CD1c-positive myeloid dendritic cell (primary cell): ENCODE results near the gene VRTN.
"Not testable (repeated sequence)": the region's sequence is repeated elsewhere in the genome, so short reads cannot be mapped to it uniquely, and the experiment has no call there.

Experiments used
- DNase-seq: peaks from one replicate; pipeline ENCODE4 v3.0.0-alpha.2; 2016; ENCODE audit errors: extremely low spot score

VRTN gene

GRCh38 chr14:74349757-74350156 is 1.5 kb downstream of the VRTN start:
- no peak for DNase-seq

DNA sequence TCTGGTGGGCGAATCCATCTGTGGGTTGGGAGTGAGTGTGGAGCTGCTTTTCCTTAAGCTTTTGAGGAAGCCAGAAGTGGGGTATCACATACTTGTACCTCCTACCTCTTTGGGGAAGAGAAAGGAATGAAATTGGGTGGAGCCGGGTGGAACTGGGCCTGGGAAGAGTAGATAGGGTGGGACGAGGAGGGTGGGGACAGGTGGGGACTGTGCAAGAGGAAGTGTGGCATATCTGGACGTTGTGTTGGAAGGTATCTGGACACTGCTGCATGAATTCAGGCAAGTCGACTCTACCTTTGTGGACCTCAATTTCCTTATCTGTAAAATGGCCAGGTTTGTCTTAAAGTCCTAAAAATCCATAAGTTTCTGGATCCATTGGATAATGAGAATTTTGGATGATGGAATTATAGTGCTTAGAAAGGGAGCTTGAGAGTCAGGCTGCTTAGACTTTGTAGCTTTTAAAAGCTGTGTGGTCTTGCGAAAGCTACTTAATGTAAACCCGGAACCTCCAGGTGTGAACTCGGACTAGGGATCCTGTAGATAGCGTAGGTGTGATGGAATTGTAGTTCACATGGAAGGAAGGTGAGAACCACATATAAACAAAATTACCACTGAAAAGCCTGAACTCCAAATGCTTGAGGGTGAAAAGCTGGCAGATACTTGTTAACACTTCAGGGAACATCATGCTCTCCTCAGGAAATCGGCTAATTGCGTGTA is 2.1 kb downstream of the VRTN start:
- DNase-seq: no peak

DNA sequence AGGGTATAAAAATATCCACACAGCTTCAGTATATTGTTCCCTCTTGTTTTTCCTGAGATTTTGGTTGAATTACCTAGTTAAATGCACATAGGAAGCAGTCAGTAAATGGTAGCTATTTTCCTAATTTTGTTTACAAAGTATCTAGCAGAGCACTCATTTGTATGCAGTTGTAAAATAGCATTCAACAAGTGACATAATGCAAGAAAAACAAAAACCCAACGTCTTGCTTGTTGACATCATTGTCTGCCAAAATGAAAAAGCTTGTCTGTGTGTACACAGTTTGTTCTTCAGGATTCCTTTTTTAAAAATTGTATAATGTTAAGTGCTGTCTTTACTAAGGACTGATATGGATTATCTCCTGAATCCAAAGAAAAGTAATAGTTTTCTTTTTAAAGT is 2.7 kb downstream of the VRTN start:
- DNase-seq: no peak

DNA sequence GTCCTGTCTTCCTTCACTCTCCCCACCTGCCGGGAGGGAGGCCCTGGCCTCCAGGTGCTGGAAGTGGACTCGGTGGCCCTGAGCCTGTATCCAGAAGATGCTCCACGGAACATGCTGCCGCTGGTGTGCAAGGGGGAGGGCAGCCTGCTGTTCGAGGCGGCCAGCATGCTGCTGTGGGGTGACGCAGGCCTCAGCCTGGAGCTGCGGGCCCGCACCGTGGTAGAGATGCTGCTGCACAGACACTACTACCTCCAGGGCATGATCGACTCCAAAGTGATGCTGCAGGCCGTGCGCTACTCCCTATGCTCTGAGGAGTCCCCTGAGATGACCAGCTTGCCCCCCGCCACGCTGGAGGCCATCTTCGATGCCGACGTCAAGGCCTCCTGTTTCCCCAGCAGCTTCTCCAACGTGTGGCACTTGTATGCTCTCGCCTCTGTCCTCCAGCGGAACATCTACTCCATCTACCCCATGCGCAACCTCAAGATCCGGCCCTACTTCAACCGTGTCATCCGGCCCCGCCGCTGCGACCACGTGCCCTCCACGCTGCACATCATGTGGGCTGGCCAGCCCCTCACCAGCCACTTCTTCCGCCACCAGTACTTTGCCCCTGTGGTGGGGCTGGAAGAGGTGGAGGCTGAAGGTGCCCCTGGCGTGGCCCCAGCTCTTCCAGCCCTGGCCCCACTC is 8.8 kb downstream of the VRTN start:
- DNase-seq: no peak

GRCh38 chr14:74357585-74357984 is 9.3 kb downstream of the VRTN start:
- no peak for DNase-seq

DNA sequence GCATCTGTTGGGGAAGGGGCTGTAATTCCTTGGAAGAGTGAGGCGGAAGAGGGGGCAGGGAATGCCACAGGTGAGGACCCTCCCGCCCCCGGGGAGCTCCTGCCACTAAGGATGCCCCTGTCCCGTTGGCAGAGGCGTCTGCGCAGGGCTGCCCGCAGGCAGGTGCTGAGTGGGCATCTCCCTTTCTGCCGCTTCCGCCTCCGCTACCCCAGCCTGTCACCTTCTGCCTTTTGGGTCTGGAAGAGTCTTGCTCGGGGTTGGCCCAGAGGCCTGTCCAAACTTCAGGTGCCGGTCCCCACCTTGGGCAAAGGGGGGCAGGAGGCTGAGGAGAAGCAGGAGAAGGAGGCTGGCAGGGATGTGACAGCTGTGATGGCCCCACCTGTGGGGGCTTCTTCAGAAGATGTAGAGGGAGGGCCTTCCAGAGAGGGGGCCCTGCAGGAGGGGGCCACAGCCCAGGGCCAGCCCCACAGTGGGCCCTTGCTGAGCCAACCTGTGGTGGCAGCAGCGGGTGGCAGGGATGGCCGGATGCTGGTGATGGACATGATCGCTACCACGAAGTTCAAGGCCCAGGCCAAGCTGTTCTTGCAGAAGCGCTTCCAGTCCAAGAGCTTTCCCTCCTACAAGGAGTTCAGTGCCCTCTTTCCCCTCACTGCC is 10.0 kb downstream of the VRTN start:
- no peak for DNase-seq

GRCh38 chr14:74360163-74360562 is 11.9 kb downstream of the VRTN start:
- DNase-seq: no peak

DNA sequence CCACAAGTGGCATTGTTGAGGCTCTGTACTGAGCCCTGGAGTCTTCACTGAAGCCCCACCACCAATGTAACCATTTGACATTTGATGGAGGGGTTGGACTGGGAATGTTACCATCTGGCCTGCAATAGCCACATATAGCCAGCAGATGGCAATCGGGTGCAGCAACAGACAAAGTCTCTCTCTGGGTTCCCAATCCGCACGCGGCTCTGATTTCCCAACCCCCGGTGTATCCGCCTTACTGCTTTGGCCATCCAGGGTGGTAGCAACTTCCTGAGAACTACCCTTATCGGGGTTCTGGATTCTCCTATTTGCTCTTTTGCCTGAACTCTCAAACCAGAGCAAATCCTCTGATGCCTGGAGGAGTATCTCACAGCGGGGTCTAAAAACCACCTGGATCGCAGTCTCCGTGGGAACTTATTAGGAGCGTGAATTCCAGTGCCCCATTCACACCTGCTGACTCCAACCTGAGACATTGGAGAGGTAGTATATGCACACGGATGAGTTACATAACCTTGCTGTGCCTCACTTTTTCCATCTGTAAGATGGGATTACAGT is 14.2 kb downstream of the VRTN start:
- DNase-seq: peak; percentile 90

DNA sequence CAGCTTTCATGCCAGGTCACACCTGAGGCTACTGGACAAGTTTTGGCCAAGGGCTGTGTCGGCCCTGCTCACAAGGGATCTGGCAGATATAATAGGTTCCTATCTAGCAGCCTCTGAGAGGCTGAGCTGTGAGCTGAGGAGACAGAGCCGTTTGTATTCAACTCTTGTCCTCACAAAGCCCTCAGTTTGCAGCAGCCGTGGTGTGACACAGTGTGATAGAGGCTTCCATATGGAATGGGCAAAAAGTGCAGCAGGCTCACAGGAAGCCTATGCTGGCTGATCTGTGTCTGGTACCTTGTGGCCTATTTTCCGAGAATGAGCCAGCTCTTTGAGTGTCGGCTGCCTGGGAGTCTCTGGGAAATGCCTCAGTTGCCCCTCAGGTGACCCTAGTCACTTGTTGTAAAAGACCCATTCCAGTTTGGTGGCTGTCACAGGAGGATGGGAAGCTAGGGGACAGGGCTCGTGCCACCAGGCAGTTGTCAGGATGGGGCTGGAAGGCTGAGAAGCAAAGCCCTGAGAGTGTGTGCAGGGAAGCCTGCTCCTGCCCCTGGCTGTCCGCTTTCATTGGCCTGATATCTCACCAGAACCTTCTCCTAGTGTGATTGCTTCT is 16.1 kb downstream of the VRTN start:
- no peak for DNase-seq

- DNase-seq: no peak
These were observed 19.8 kb downstream of the VRTN start for GRCh38 chr14:74368026-74368425.

GRCh38 chr14:74368441-74368840 is 20.2 kb downstream of the VRTN start:
- DNase-seq: no peak

DNA sequence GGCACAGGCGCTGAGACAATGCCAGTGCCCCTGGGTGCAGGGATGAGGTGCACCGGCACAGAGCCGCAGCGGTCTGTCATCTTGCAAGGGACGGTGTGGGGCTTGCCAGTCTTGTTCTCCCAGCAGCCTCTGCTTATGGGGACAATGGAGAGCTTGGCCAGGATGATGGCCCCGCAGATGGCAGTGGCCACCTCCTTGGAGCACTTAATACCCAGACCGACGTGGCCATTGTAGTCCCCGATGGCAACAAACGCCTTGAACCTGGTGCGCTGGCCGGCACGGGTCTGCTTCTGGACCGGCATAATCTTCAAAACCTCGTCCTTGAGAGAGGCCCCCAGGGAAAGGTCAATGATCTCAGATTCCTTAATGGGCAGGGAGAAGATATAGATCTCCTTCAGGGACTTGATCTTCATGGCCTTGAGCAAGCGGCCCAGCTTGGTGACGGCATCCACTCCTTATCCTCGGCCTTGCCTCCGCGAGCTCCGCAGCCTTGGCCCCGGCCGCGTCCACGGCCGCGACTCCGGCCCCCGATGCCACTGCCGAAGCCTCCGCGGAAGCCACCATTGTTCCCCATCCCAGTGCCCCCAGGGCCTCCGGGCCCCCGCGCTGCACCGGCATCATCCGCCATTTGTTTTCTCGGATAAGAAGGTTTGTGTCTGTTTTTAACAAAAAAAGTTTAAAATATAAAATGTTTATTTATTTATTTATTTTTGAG is 29.9 kb downstream of the VRTN start:
- no peak for DNase-seq

- DNase-seq: no peak
These were observed 31.9 kb downstream of the VRTN start for GRCh38 chr14:74380172-74380571.

GRCh38 chr14:74380845-74381244 is 32.6 kb downstream of the VRTN start:
- DNase-seq: no peak

- DNase-seq: not testable (repeated sequence)
These were observed 33.3 kb downstream of the VRTN start for GRCh38 chr14:74381571-74381970.

GRCh38 chr14:74382231-74382630 is 34.0 kb downstream of the VRTN start:
- DNase-seq: no peak

GRCh38 chr14:74389980-74390379 is 41.7 kb downstream of the VRTN start:
- DNase-seq: no peak

- not testable (repeated sequence) for DNase-seq
These were observed 42.2 kb downstream of the VRTN start for GRCh38 chr14:74390505-74390904.

GRCh38 chr14:74391479-74391878 is 43.2 kb downstream of the VRTN start:
- no peak for DNase-seq

DNA sequence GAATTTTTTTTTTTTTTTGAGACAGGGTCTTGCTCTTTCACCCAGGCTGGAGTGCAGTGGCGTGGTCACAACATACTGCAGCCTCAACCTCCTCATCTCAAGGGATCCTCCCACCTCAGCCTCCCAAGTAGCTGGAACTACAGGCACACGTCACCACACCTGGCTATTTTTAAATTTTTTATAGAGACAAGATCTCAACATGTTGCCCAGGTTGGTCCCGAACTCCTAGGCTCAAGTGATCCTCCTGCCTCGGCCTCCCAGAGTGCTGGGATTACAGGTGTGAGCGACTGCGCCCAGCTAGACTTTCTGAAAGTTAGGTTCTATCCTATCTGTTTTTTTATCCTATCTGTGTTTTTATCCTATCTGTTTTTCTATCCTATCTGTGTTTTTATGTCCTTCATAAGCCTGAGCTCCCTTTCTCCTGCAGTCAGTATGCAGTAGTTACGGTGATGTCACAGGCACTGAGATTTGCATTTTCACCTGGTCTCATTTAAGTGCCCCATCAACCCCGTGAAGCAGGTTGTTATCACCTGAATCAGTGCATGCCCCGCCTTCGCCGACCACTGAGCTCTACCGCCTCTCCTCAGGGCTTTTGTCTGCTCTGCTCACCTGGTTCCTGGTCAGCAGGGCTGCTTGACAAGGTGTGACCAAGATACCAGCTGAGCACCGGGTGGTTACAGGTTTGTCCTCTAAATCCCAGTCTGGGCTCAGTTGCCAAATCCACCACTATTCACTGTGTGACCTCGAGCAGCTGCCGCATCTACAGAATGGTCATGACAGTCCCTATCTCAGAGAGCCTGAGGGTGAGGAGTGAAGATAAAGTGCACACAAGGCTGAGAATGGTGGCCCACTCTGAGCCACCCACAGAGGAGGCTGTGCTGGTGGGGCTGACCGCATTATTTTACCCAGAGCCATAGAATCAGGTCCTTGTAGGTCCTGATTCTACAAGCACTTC is 44.6 kb downstream of the VRTN start:
- DNase-seq: no peak

GRCh38 chr14:74394549-74394948 is 46.3 kb downstream of the VRTN start:
- DNase-seq: no peak
